ENCODE results near the gene TNNI3K.

Gene TNNI3K

DNA sequence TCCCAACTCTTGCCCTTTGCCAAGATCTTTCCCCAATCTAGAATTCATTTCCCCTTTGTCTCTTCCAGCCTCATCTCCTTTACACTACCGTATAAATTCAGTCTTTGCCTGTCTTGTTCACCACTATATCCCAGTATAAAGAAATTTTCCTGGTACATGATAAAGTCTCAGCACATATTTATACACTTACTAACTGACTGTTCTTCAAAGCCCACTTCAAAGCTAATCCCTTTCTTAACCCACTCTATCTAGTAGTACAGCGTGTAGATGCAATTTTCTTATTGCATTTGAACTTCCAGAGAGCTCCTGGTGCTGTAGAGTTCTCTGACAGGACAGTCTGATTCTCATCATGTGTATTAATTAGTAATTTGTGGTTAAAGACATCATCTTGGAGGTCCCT lies 199.1 kb downstream of the TNNI3K start:
- DNase-seq (ENCODE audit: low spot score): no peak

DNA sequence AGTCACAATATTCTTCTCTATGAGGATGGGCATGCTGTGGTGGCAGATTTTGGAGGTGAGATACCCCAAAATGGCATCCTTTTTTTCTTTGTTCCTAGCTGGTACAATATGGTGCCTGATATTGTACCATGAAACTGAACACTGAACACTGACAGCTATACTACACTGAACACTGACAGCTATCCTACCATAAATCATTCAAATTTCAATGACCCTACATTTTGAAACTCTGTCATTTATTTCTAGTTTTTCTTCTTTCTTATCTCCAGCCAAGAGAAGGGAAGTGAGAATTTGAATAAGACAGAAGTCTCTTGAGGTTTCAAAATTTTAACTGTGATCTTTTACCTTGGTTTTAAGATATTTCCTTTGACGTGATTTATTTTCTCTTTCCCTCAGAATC lies 200.9 kb downstream of the TNNI3K start:
- DNase-seq (ENCODE audit: low spot score): no peak

DNA sequence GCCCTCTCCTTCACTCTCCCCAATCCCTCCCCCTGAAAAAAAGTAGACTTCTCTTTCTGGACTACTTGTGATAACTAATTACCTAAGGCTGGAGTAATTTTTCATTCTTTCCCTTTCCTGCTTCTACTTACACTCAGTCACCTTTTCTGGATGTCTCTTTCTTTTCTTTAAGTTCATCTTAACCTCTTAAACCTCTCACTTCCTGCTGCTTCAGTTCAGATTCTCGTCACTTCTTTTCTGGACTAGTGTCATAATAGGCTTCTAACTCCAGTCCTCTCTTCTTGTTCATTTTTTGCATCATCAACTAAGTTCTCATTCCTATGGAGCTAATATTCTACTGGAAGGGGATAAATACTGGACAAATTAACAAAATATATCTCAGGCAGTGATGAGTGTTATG lies 201.8 kb downstream of the TNNI3K start:
- no peak for DNase-seq (ENCODE audit: low spot score)

DNA sequence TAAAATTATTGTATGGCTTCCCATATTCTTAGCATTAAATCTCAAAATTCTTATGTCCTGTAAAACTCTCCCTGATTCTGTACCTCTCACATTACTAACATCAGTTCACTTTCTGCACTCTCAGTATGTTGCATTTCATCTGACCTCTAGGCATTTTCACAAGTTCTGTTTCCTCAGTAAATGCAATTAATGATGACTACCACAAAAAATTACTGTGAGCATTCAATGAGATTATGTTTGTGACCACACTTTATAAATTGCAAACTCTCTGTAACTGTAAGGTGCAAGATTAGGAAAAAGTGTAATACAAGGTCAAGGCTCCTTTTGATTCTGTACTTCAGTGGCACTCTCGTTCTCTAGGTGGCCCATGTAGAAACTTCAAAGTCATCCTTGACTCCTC lies 216.8 kb downstream of the TNNI3K start:
- DNase-seq (ENCODE audit: low spot score): no peak

DNA sequence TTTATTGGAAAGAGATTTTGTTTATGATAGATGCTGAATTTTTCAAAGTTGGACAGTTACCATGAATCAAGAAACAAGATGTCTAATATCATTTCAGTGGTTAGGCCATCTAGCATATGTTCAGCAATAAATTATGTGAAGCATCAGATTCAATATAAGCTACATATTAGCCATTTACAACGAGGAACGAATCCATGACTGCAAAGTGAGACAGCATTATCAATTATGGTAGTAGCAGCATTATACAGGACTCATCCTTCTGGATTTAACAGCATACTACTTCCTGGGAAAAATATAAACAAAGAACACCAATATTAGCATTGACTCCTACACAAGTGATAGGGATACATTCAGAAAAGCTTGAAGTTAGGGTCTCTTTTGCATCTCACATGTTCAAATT lies 218.1 kb downstream of the TNNI3K start:
- no peak for DNase-seq (ENCODE audit: low spot score)

DNA sequence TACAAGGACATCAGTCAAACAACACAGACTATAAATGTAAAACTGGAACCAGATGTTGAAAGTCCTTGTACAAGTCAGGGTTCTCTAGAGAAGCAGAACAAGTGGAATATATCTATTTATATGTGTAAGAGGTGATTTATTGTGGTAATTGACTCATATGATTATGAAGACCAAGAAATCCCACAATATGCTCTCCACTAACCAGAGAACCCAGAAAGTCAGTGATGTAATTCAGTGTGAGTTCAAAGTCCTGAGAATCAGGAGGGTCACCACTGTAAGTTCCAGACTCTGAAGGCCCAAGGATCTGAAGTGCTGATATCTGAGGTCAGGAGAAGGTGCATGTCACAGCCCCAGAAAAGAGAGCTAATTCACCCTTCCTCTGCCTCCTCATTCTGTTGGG lies 220.2 kb downstream of the TNNI3K start:
- DNase-seq (ENCODE audit: low spot score): no peak

DNA sequence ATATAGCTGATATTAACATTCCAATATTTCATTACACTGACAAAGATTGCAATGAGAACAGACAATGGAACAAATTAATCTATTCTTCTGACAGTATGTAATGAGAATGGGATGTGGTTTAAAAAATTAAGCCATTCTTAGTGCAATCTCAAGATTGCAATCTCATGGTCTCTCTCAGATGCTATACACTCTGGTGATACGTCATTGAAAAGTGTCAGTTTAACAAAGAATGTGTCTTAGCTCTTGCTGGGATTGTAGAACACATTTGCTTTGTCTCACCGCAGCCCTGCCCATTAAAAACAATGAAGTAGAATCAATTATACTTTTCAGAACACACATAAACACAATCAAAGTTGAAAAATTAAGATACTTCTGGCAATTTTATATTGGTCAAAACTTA lies 222.1 kb downstream of the TNNI3K start:
- no peak for DNase-seq (ENCODE audit: low spot score)

DNA sequence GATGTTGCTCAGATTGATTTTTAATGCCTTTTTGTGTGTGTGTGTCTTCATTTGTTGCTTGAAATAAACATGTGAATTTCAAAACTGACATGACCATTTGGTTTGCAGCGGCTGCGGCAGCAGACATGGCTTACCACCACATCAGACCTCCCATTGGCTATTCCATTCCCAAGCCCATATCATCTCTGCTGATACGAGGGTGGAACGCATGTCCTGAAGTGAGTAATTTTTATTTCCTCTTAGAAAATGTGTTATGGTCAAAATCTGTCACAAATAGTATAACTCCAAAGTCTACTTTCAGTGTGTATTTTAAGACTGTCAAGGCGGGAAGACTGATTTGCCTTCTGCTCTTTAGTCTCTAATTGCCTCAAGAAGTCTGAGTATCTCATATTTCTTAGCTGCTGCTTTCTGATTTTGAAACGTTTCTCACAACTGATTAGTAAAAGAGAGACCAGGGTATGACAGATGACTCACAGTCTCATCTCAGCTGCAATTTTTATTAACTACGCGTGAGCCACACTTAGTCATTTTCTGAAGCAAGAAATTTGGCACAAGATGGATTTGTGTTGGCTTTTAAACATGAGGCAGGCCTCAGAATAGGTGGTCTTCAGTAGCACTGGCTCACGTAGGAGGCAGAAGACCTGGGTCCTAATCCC lies 228.3 kb downstream of the TNNI3K start:
- no peak for DNase-seq (ENCODE audit: low spot score)

DNA sequence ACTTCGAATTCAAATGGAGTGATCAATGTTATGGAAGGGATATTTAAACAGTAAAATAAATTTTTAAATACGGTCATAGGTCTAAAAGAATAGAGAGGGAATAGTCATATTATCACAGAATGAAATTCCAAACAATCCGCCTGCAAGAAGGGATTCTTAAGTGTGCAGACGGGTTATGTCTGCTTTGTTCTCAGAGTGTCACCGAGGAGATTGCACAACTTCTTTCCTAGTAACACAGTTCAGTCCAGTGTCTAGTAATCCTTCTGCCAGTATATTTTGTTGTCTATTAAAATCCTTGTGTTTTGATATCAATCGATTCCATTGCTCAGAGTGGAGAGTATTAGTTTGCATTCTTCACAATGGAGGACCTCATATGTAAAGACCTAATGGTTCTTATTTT lies 228.8 kb downstream of the TNNI3K start:
- no peak for DNase-seq (ENCODE audit: low spot score)

DNA sequence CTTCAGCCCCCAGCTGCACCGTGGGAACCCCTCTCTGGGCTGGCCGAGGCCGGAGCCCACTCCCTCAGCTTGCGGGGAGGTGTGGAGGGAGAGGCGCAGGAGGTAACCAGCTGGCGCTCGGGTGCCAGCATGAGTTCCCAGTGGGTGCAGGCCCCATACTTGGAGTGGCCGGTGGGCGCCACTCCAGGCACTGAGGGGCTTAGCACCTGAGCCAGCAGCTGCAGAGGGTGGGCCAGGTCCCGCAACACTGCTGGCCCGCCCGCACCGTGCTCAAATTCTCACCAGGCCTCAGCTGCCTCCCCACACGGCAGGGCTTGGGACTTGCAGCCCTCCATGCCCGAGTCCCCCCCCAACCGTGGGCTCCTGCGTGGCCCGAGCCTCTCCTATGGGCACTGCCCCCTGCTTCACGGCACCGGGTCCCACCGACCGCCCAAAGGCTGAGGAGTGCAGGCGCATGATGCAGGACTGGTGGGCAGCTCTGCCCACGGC lies 230.1 kb downstream of the TNNI3K start:
- no peak for DNase-seq (ENCODE audit: low spot score)

DNA sequence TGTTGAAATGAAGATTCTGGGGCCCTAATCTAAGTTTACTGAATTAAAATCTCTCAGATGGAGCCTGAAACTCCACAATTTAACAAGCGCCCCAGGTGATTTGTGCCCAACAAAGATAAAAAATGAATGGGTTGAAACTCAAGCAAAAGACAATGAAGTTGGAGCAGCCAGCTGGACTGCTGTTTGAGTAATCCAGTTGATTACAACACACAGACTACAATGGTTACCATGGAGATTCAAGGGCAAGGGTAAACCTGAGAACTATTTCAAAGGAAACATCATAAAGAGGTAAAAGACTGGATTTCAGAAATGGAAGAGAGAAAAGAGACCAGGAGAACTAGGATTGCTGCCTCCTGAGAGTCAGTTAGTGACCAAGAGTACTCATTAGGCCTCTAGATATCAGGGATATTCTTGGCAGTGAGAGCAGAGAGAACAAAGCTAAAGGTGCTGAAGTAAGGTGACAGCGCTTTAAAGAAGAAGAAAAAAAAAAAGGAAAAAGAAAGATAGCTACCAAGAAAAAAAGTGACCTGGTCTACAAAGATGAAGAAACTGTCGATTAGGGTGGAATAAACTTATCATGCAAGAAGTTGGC lies 232.7 kb downstream of the TNNI3K start:
- DNase-seq (ENCODE audit: low spot score): no peak

DNA sequence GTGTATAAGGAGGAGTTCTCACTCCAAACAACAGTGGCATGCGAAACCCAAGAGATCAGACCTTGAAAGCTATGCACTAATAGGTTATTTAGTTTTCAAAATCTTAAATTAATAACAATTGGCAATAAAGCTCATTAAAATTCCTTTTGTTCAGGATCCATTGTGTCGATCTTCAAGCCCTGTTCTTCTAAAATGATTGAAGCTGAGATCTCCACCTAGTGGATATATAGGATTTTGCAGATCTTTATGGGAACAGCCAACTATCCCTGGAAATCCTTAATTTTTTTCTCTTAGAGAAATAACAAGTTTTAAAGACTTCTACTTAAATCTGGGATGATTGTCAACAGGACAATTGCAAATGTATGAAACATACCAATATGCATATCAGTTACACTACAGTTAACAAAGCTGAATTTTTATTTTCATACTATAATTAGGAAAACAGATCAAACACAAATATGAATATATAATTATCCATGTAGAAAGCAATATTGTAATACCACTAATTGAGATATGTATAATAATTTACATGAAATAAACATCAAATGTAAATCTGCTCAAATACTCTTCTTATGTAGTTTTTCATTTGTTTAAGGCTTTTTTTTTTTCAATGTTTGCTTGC lies 233.9 kb downstream of the TNNI3K start:
- peak; percentile 50 for DNase-seq (ENCODE audit: low spot score)

DNA sequence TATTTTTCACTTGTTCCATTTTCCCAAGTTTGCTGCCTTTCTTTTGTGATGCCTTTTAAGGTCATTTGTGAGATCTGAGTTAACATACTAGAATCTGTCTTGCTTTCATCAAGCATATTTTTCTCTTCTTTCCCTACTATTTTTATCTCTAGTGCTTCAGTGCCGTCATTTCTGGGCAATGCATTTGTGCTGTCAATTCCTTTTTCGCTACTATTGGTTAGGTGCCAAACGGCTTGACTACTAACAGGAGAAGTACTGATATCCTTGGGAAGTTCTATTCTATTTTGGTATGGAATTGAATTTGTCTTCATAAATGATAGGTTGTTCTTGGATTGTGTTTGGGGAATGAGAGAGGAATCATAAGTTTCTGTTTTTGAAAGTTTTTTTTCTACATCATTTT lies 235.1 kb downstream of the TNNI3K start:
- DNase-seq (ENCODE audit: low spot score): no peak

DNA sequence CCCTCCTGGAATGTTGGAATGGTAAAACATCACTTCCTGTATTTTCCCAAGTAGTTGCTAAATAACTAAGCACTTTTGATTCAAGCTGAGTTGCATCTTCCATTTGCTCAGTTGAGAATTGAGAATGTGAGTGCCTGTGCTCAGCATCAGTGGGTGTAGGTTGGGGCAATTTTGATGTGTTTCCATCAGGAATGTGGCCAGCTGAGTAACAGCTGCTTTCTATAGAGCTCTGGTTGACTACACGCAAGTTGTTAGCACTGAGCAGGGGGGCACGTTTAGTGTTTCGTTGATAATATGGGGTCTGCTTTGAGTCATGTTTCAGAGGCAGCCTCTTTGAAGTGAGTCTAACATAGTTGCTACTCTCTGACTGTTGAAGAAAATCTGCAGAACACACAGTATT lies 235.7 kb downstream of the TNNI3K start:
- no peak for DNase-seq (ENCODE audit: low spot score)

DNA sequence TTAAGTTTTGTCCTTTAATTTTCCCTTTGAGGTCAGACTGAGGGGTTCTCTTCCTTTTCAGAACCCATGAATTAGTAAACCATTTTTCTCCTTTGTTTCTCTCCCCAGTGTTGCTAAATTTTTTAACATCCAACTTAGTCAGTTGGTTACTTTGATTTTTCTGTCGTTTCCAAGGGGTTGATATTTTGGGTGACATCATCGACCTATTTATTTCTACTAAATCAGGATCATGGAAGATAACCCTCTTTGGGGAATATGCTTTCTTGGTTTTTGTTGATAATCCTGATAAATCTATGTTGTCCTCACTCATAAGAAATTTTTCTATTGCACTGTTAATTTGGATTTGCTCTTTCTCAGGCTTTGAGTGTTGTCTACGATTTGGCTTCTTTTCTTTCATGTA lies 236.3 kb downstream of the TNNI3K start:
- no peak for DNase-seq (ENCODE audit: low spot score)

DNA sequence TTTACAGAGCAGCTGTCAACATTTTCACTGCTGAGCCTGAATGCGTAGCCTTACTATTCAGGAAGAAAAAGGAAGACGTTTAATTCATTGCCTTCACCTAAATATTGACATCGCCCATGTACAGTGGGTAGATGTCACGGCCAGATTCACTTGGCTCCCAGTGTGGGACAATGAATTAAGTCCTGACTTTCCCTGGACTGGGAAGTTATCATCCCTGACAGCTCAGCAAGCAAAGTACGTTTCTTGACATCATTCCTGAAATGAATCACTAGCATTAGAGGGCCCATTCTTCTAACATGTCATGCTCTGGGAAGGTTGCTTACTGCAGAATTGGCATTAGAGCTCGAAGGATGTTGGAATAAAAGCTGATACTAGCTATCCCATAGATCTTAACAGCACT lies 239.4 kb downstream of the TNNI3K start:
- no peak for DNase-seq (ENCODE audit: low spot score)

DNA sequence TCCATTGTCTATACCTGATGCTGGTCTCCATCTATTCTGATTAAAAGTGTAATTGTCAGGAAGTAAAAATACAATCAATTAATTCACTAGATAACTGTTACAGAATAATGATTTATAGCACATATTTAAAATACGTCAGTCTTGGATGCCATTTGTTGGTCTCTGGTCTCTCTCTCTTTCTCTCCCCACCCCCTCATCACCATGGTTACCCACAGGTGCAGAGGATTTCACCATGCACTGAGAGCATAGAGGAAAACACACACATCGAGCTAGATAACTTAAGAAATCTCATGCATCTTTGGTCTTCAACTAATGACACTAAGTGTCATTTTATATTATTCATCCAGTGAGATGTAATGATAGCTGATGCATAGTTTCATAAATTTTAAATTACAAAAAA lies 243.8 kb downstream of the TNNI3K start:
- DNase-seq (ENCODE audit: low spot score): no peak

DNA sequence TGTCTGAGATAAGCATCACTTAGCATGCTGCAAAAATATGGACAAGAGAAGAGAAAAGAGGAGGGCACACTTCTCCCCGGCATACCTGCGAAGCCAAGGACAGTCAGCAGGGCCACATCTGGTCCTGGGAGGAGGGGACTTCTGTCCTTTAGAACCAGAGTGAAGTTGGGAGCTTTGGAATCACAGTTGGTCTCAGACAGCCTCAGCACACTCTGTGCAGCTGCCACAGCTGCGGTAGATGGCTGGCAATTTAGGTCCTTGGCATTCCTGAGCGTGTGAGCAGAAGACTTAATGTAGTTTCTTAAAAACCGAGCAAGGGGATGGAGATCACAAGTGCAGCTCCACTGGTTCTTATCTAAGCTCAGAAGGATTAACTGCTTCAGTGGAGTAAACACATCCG lies 244.9 kb downstream of the TNNI3K start:
- DNase-seq (ENCODE audit: low spot score): no peak

DNA sequence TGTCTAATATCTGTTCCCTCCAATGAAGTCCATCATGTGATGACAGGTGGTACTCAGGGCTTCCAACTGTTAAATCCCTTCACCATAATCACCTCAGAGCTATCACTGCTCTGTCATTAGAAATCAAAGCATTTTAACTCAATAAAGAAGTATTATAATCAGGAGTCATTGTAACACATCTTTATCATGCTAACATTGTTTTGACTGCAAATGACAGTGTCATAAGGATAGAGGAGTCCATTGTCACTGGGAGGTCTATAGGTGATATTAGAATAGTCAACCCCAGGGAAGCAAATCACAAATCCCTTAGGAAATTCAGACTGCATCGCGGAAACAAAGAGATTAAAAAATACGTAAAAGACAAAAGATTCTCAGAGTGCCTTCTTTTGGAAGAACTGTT lies 246.4 kb downstream of the TNNI3K start:
- DNase-seq (ENCODE audit: low spot score): no peak

DNA sequence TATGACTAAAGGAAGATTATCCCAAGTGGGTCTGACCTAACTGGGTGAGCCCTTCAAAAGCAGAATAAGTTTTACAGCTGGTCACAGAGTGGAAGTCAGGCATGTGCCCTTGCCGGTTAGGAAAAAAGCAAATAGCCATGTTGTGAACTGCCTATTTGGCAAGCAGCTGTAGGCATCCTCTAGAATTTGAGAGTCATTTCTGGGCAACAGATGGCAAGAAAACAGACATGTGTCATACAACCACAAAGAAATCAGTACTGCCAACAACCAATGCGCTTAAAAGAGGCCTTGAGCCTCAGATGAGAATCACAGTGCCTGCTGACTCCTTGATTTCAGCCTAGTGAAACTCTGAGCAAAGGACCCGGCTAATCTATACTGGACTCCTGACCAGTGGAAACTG lies 250.4 kb downstream of the TNNI3K start:
- DNase-seq (ENCODE audit: low spot score): no peak

DNA sequence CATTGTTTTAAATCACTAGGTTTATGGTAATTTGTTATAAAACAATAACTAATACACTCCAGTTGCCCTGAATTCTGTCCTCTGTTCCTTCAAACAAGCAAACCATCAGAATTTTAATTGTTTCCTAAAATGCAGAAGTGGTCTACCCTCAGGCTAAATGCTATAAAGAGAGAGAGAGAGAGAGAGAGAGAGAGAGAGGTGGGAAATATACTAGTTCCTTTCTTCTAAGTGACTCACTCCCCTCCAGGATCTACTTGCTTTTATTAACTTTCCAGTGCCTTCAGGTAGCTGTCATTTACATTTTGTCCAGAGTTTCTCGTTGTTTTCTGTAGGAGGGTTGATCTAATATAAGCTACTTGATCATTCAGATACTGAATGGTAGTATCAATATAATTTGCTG lies 250.8 kb downstream of the TNNI3K start:
- DNase-seq (ENCODE audit: low spot score): no peak

DNA sequence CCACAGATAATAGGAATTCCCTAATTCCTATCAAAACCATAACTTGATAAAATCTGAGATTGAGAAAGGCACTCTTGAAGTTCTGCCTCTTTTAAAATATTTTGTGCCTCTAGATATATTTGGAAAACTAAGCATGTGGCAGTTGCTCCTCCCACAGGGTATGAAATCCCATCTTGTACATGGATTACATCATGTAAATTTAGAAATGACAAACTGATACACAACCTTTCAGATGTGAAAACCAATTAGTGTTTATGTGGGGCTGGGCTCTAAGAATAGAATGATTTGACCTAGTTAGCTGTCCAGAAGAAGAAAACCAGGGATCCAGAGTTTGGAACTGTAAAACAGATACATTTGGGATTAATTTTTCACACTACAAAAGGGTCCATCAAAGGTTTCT lies 261.5 kb downstream of the TNNI3K start:
- no peak for DNase-seq (ENCODE audit: low spot score)

DNA sequence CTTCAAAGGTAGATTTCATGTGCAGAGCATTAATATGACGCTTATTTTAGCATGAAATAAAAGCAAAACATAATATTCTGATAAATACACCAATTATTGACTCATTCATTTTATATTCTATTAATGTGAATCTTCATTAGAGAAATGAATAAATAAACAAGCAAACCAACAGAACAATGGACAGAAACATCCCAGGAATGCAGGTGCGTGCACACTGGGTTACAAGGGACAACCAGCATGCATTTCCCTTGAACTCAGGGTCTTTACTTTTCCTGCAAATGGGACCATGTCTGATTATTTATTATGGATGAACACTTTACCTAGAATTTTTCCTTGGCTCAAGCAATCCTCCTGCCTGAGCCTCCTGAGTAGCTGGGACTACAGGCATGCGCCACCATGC lies 263.7 kb downstream of the TNNI3K start:
- no peak for DNase-seq (ENCODE audit: low spot score)

DNA sequence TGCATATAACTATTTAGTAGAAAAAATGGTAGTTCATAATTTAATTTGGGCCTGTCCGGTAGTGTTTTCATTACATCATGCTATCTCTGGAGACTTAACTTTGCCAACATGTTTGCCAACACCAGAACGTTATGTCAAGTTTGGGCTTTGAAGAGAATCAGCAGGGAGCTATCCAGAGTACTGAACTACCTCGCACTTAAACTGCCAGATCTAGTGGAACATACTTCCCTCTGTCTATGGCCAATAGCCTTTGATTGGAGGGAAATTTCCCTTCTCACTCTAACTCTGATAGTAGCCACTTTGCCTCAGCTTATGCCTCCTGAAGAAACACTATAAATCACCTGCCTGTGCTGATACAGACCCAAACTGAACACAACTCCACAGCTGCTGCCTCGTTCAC lies 267.2 kb downstream of the TNNI3K start:
- DNase-seq (ENCODE audit: low spot score): peak; percentile 16

All from LoVo (cell line).